Thyroid gland (tissue), 4 donors: ENCODE results near the gene CTR9.

Experiments
- POLR2A ChIP-seq, 2 donors: fragments of 450-650 bp; IDR thresholded peaks; one replicate each; pipeline ENCODE4 v1.6.1; 2017; ENCODE audit warnings: antibody characterized with exemption in 2 of 2, mild to moderate bottlenecking in 2 of 2, moderate library complexity in 1 of 2
- TF ChIP-seq, protein P1 (sequence below), 6 experiments: fragments of 200-600 bp in 3 of 6; fragments of 450-650 bp in 3 of 6; sonication (generic) in 3 of 6; IDR thresholded peaks; one replicate each; pipeline ENCODE4 v1.5.1; 2016 to 2019; ENCODE audit warnings: antibody characterized with exemption in 6 of 6, mild to moderate bottlenecking in 2 of 6, inconsistent platforms in 1 of 6, moderate library complexity in 1 of 6

DNA sequence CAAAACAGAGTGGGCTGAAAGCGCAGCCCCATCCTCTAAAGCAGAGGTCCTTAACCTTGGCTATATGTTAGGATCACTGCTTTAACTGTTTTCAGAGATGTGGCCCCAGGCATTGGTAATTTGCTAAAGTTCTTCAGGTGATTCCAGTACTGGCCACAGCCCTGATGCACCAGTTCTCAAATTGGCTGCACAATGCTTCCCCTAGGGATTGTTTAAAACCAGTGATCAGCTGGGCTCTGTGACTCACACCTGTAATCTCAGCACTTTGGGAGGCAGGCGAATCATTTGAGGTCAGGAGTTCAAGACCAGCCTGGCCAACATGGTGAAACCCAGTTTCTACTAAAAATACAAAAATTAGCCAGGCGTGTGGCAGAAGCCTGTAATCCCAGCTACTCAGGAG lies 49.1 kb upstream of the CTR9 start:
- TF ChIP-seq, protein P1, sequence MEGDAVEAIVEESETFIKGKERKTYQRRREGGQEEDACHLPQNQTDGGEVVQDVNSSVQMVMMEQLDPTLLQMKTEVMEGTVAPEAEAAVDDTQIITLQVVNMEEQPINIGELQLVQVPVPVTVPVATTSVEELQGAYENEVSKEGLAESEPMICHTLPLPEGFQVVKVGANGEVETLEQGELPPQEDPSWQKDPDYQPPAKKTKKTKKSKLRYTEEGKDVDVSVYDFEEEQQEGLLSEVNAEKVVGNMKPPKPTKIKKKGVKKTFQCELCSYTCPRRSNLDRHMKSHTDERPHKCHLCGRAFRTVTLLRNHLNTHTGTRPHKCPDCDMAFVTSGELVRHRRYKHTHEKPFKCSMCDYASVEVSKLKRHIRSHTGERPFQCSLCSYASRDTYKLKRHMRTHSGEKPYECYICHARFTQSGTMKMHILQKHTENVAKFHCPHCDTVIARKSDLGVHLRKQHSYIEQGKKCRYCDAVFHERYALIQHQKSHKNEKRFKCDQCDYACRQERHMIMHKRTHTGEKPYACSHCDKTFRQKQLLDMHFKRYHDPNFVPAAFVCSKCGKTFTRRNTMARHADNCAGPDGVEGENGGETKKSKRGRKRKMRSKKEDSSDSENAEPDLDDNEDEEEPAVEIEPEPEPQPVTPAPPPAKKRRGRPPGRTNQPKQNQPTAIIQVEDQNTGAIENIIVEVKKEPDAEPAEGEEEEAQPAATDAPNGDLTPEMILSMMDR (IDR thresholded peaks at IDR 0.05): no peak
- no peak for TF ChIP-seq POLR2A (IDR thresholded peaks at IDR 0.05)
